GM18870 (cell line): ENCODE data around the gene RUNX2.

Source experiments
- ATAC-seq: cut with Tn5 transposase; IDR thresholded peaks from one replicate; pipeline ENCODE4 v1.9.1; 2021; ENCODE audit warnings: moderate library complexity; ENCODE audit not compliant: unreplicated experiment

Gene RUNX2

GRCh38 chr6:45350186-45350710 lies 22.1 kb downstream of the RUNX2 start:
- ATAC-seq = no peak

GRCh38 chr6:45351076-45351475 lies 22.9 kb downstream of the RUNX2 start:
- ATAC-seq = no peak

GRCh38 chr6:45351667-45352066 lies 23.5 kb downstream of the RUNX2 start:
- ATAC-seq = no peak

- no peak for ATAC-seq
These were observed 25.5 kb downstream of the RUNX2 start for GRCh38 chr6:45353654-45354053.

- no peak for ATAC-seq
These were observed 36.3 kb downstream of the RUNX2 start for GRCh38 chr6:45364466-45364865.

- ATAC-seq = no peak
These were observed 36.9 kb downstream of the RUNX2 start for GRCh38 chr6:45365036-45365435.

GRCh38 chr6:45366534-45366933 lies 38.4 kb downstream of the RUNX2 start:
- ATAC-seq = no peak

- no peak for ATAC-seq
These were observed 39.9 kb downstream of the RUNX2 start for GRCh38 chr6:45367999-45368398.

GRCh38 chr6:45369870-45370269 lies 41.7 kb downstream of the RUNX2 start:
- no peak for ATAC-seq

GRCh38 chr6:45371924-45372573 lies 43.9 kb downstream of the RUNX2 start:
- no peak for ATAC-seq

- ATAC-seq = no peak
These were observed 47.3 kb downstream of the RUNX2 start for GRCh38 chr6:45375449-45375848.

- ATAC-seq = no peak
These were observed 48.3 kb downstream of the RUNX2 start for GRCh38 chr6:45376310-45377042.

- peak; percentile 14 for ATAC-seq
These were observed 49.0 kb downstream of the RUNX2 start for GRCh38 chr6:45377043-45377553.

GRCh38 chr6:45377554-45378333 lies 49.6 kb downstream of the RUNX2 start, which contains the start of gene SUPT3H:
Gene SUPT3H (minus strand): TSS chr6:45377934.
- peak; percentile 59 for ATAC-seq

GRCh38 chr6:45378334-45378926 lies 50.3 kb downstream of the RUNX2 start:
- ATAC-seq = no peak

GRCh38 chr6:45382391-45382790 lies 54.3 kb downstream of the RUNX2 start:
- ATAC-seq = no peak

GRCh38 chr6:45386501-45386900 lies 58.4 kb downstream of the RUNX2 start:
- no peak for ATAC-seq

- no peak for ATAC-seq
These were observed 59.1 kb downstream of the RUNX2 start for GRCh38 chr6:45387236-45387635.

GRCh38 chr6:45388328-45388727 lies 60.2 kb downstream of the RUNX2 start:
- ATAC-seq = no peak

GRCh38 chr6:45394586-45395095 lies 66.5 kb downstream of the RUNX2 start:
- no peak for ATAC-seq
